ENCODE data around the gene DNPEP. TPM values are rescaled to one million over a fixed set of nuclear protein-coding genes. Genes with fewer than 3 reads are reported as not detected.

DNPEP gene
- total RNA-seq, 1 experiment from 2014 or later, result 60.9 TPM

DNA sequence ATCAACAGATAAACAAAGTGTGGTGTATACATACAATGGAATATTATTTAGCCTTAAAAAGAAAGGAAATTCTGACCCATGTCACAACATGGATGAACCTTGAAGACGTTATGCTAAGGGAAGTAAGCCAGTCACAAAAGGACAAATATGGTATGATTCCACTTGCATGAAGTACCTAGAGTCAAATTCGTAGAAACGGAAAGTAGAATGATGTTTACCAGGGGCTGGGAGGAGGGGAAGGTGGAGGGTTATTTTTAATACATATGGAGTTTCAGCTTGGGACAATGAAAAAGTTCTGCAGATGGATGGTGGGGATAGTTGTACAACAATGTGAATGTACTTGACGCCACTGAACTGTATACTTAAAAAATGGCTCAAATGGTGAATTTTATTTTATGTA, 27.1 kb upstream of the DNPEP start:
- H2BK20ac ChIP-seq (ENCODE audit: low read depth, low read length, poor library complexity, severe bottlenecking), result no peak overlapping the region
- H2BK12ac ChIP-seq (ENCODE audit: insufficient read length, low read depth, low read length), result no peak overlapping the region
- H4K91ac ChIP-seq (ENCODE audit: insufficient read length, low read depth, low read length), result no peak overlapping the region
- no peak overlapping the region for H2BK15ac ChIP-seq (ENCODE audit: low read depth, low read length)
- WGBS (ENCODE audit: extremely low coverage, insufficient read length, low lambda C conversion rate), result no CpG with 5 or more reads among the region's 4 CpGs
- Mint-ChIP-seq H3K27ac (no peak overlapping the region), H3K36me3 (ENCODE audit: insufficient read depth in 1 of 3, low read depth in 3 of 3) (no peaks in the 10 kb centered on the region), H3K27me3 (ENCODE audit: low read depth) (peaks cover 16% of the 10 kb centered on the region), H3K4me1 (peaks cover 28 to 32% of the 10 kb centered on the region in 2 experiments), H3K4me3 (no peak overlapping the region), H3K9me3 (peaks cover 6 to 10% of the 10 kb centered on the region in 2 experiments; a peak in 4 of 5 replicates)
- no peak overlapping the region for H2AFZ ChIP-seq (ENCODE audit: low read length)
- H3K79me2 ChIP-seq (ENCODE audit: insufficient read depth, low read length), result no peaks in the 10 kb centered on the region
- H3K14ac ChIP-seq (ENCODE audit: insufficient read depth, low read length), result no peak overlapping the region
- H4K8ac ChIP-seq (replicated peaks; ENCODE audit: insufficient read length, low read depth, low read length), result no peak overlapping the region
- H3T11ph ChIP-seq (ENCODE audit: low read length), result no peak overlapping the region
- no peak for DNase-seq
- peaks cover 13% of the 10 kb centered on the region; the same call in 1 of the 2 replicates for H3K4me1 ChIP-seq (ENCODE audit: insufficient read depth, low read length)
- no peak overlapping the region for H2BK120ac ChIP-seq (ENCODE audit: low read depth, low read length, poor library complexity, severe bottlenecking)
- H3K79me1 ChIP-seq (ENCODE audit: insufficient read depth, low read depth, low read length, poor library complexity, severe bottlenecking), result no peaks in the 10 kb centered on the region
- H3K4ac ChIP-seq (ENCODE audit: low read depth, low read length), result no peak overlapping the region
- H3K23ac ChIP-seq (ENCODE audit: insufficient read length, low read depth, low read length), result no peak overlapping the region
- H2AK5ac ChIP-seq (ENCODE audit: insufficient read length, low read length), result no peak overlapping the region
- H3K4me2 ChIP-seq (ENCODE audit: insufficient read depth, insufficient read length, low read length), result no peak overlapping the region
- no peak overlapping the region for H4K5ac ChIP-seq (ENCODE audit: insufficient read length, low read depth, low read length)
- no peak overlapping the region for H3K56ac ChIP-seq (ENCODE audit: insufficient read length, low read depth, low read length)
- no peaks in the 10 kb centered on the region for H3K23me2 ChIP-seq (ENCODE audit: insufficient read length, low read depth, low read length, poor library complexity, severe bottlenecking)
- TF ChIP-seq, protein P1, sequence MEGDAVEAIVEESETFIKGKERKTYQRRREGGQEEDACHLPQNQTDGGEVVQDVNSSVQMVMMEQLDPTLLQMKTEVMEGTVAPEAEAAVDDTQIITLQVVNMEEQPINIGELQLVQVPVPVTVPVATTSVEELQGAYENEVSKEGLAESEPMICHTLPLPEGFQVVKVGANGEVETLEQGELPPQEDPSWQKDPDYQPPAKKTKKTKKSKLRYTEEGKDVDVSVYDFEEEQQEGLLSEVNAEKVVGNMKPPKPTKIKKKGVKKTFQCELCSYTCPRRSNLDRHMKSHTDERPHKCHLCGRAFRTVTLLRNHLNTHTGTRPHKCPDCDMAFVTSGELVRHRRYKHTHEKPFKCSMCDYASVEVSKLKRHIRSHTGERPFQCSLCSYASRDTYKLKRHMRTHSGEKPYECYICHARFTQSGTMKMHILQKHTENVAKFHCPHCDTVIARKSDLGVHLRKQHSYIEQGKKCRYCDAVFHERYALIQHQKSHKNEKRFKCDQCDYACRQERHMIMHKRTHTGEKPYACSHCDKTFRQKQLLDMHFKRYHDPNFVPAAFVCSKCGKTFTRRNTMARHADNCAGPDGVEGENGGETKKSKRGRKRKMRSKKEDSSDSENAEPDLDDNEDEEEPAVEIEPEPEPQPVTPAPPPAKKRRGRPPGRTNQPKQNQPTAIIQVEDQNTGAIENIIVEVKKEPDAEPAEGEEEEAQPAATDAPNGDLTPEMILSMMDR (conservative IDR thresholded peaks at IDR 0.05), result no peak
- no peaks in the 10 kb centered on the region for H3K27me3 ChIP-seq (ENCODE audit: insufficient read depth, low read length)
- no peaks in the 10 kb centered on the region for H3K9me3 ChIP-seq (ENCODE audit: control insufficient read depth, low read depth, low read length)
- no peak overlapping the region for H3K27ac ChIP-seq (ENCODE audit: insufficient read length, low read depth, low read length)
- H3K9ac ChIP-seq (ENCODE audit: extremely low read depth, insufficient read length, low read length), result no peak overlapping the region
- H4K20me1 ChIP-seq (ENCODE audit: control insufficient read depth, insufficient read depth, insufficient read length), result no peaks in the 10 kb centered on the region
- H2BK5ac ChIP-seq (ENCODE audit: insufficient read length, low read length), result no peak overlapping the region
- no peak overlapping the region for H3K18ac ChIP-seq (ENCODE audit: insufficient read length, low read depth, low read length)
